Ascending aorta (tissue), 2 donors: ENCODE results near the gene KCNF1. TPM values are rescaled to one million over a fixed set of nuclear protein-coding genes. Genes with fewer than 3 reads are reported as not detected.

Experiments used
- DNase-seq, 2 donors: peaks; one replicate each; pipeline ENCODE4 v3.0.0-alpha.2; 2019; ENCODE audit warnings: low spot score in 2 of 2
- H3K27ac ChIP-seq, 2 donors: fragments of 200-600 bp; sonication (generic); one replicate each; pipeline ENCODE4 v1.5.1; 2016 to 2017; ENCODE audit warnings: mild to moderate bottlenecking in 1 of 2
- H3K27me3 ChIP-seq: fragments of 200-600 bp; sonication (generic); one replicate; pipeline ENCODE4 v1.5.1; 2017
- H3K36me3 ChIP-seq, 2 donors: fragments of 200-600 bp; sonication (generic); one replicate each; pipeline ENCODE4 v1.5.1; 2016
- H3K4me1 ChIP-seq, 2 donors: fragments of 200-600 bp; sonication (generic); one replicate each; pipeline ENCODE4 v1.5.1; 2016 to 2017; ENCODE audit warnings: mild to moderate bottlenecking in 1 of 2
- H3K4me3 ChIP-seq, 2 donors: fragments of 200-600 bp; sonication (generic); one replicate each; pipeline ENCODE4 v1.5.1; 2016 to 2017; ENCODE audit warnings: mild to moderate bottlenecking in 1 of 2
- H3K9me3 ChIP-seq, 2 donors: fragments of 200-600 bp; sonication (generic); one replicate each; pipeline ENCODE4 v1.5.1; 2016
- intact Hi-C: fragments of 100-400 bp; cut with DNase I; formaldehyde crosslinking; loops from one replicate; pipeline ENCODE4 v1.15.1; 2023
- total RNA-seq: library from RNA; depleted of rRNA; stranded (reverse); fragments of >200 nt; gene quantifications from one replicate; pipeline ENCODE4 v1.1.0, GENCODE V29; 2016
- TF ChIP-seq, protein P1 (sequence below), 3 experiments: fragments of 200-600 bp in 2 of 3; fragments of 450-650 bp in 1 of 3; sonication (generic) in 2 of 3; IDR thresholded peaks; one replicate each; pipeline ENCODE4 v1.5.1; 2016 to 2019; ENCODE audit warnings: antibody characterized with exemption in 3 of 3, mild to moderate bottlenecking in 1 of 3, moderate library complexity in 1 of 3

KCNF1 gene
- total RNA-seq, 1 donor from 2014 or later, result not detected

DNA sequence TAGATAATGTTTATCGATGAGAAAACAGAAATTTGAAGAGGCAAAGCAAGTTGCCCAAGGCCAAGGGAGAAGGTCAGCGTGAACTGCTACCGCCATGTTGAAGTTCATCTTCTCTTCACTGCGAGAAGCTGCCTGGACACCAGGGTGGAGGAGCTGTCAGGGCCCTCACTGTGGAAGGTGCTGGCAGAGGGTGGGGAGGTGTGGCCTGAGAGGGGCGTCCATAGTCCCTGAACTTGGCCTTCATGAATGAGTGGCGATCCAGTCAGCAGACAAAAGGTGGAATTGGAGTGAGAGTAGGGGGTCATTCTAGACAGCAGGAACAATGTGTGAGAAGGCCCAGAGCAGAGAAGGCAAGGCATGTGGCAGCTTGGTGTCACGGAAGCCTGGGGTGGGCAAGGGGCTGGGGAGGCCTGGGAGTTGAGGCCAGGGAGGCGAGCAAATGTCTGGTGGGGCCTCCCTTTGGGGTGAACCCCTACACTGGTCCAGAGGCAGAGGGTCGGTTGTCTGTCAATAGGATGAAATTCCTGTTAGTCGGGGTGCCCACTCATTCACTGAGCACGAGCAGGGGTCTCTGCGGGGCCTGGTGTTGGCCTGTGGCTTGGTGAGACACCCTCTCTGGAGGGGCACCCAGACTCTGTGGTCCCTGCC, 33.3 kb upstream of the KCNF1 start:
- TF ChIP-seq, protein P1, sequence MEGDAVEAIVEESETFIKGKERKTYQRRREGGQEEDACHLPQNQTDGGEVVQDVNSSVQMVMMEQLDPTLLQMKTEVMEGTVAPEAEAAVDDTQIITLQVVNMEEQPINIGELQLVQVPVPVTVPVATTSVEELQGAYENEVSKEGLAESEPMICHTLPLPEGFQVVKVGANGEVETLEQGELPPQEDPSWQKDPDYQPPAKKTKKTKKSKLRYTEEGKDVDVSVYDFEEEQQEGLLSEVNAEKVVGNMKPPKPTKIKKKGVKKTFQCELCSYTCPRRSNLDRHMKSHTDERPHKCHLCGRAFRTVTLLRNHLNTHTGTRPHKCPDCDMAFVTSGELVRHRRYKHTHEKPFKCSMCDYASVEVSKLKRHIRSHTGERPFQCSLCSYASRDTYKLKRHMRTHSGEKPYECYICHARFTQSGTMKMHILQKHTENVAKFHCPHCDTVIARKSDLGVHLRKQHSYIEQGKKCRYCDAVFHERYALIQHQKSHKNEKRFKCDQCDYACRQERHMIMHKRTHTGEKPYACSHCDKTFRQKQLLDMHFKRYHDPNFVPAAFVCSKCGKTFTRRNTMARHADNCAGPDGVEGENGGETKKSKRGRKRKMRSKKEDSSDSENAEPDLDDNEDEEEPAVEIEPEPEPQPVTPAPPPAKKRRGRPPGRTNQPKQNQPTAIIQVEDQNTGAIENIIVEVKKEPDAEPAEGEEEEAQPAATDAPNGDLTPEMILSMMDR (IDR thresholded peaks at IDR 0.05), result no peak
- intact Hi-C loops, result no loop called here

DNA sequence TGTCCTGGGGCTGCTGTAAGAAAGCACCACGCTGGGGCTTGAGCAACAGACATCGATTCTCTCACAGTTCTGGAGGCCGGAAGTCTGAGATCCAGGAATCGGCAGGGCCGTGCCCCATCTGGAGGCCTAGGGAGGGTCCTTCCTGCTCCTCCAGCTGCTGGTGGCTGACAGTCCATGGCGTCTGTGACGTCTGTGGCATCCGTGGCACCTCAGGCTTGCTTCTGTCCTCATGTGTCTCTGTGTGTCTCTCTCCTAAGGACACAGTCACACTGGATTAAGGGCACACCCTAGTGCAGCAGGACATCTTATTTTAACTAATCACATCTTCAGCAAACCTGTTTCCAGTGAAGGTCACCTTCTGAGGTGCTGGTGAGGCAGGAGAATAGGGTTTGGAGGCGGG, 32.6 kb upstream of the KCNF1 start:
- TF ChIP-seq, protein P1 (IDR thresholded peaks at IDR 0.05), result no peak
- Histone ChIP-seq H3K27ac (no peak overlapping the region), H3K4me3 (no peak overlapping the region), H3K36me3 (no peaks in the 10 kb centered on the region), H3K9me3 (no peaks in the 10 kb centered on the region), H3K27me3 (no peaks in the 10 kb centered on the region), H3K4me1 (no peaks in the 10 kb centered on the region)
- DNase-seq, result no peak
- intact Hi-C loops, result no loop called here

More for the DNA sequence above, 33.3 kb upstream of the KCNF1 start:
- no peak overlapping the region for H3K4me3 ChIP-seq
- H3K36me3 ChIP-seq, result no peaks in the 10 kb centered on the region
- no peak for DNase-seq
- H3K27me3 ChIP-seq, result no peaks in the 10 kb centered on the region
- H3K4me1 ChIP-seq, result no peaks in the 10 kb centered on the region
- H3K9me3 ChIP-seq, result no peaks in the 10 kb centered on the region
- H3K27ac ChIP-seq, result no peak overlapping the region

DNA sequence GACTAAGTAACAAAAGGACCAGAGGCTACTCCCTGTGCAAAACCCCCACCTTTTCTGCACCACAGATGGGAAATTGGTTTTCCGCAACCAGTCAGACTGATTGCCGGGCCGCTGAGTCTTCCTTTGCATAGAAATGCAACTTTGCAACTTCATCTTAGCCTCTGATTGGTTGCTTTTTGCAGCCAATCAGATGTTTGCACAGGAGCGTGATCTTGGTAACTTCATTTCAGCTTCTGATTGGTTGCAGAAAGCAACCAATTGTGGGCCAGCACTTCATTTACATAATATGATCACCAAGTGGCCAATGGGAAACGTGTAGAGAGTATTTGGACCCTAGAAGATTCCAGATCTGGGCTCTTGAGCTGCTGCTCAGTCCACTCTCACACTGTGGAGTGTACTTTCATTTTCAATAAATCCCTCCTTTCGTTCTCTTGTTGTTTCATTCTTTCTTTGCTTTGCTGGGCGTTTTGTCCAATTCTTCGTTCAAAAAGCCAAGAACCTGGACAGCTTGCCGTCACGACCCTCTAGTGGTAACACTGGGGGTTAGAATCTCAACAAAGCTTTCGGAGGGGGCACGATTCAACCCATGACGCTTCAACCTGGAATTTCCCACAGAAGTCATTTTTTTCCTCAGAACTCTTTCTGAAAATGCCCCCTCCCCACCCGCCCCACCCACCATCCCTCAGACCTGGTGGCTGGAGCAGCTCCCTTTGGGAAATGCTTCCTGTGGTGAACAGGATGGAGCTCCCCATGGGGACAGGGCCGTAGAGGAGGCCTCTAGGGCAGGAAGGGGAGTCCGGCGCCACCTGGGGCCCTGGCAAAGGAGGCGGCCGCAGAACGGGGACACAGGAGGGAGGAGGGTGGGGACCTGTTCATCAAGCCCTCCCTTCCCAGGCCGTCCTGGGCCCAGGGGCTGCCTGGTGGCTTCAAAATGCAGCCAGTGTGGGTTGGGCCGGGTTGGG, 31.8 kb upstream of the KCNF1 start:
- Histone ChIP-seq H3K4me3 (no peak overlapping the region), H3K36me3 (no peaks in the 10 kb centered on the region), H3K27ac (no peak overlapping the region), H3K27me3 (no peaks in the 10 kb centered on the region), H3K9me3 (no peaks in the 10 kb centered on the region), H3K4me1 (no peaks in the 10 kb centered on the region)
- TF ChIP-seq, protein P1 (IDR thresholded peaks at IDR 0.05), result no peak
- intact Hi-C loops, result no loop called here
- DNase-seq, result no peak

DNA sequence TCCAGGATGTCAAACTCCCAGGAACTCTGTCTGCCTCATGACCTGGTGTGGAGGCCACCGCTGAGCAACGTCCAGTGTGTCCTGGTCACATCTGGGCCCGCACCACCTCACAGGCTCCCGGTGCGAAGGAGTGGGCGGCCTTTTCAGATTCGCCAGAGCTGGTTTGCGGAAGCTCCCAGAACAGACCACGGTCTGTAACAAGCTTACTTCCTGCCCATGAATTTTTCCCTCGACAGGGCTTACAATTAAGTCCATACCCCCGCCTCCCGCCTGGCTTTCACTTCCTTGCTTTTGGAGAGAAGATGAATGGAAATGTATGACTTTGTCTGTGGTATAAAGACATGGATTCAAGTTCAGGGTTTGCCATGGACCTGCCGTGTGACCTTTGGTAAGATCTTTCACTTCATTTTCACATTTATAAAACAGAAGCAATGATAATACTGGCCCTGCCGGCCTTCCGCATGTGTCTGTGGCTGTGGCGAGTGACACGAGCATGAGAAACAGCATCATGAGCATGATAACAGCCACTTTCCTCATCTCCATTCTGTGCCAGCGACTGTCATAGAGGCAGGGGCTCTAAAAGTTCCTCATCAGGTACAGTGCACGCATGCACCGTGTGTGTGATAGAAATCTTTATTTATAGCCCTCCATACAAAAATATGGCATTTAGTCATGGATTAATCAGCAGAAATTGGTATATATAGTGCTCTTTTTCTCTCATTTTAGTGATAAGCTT, 31.0 kb upstream of the KCNF1 start:
- Histone ChIP-seq H3K4me1 (no peaks in the 10 kb centered on the region), H3K27ac (no peak overlapping the region), H3K9me3 (no peaks in the 10 kb centered on the region), H3K36me3 (no peaks in the 10 kb centered on the region), H3K27me3 (no peaks in the 10 kb centered on the region), H3K4me3 (no peak overlapping the region)
- intact Hi-C loops, result no loop called here
- TF ChIP-seq, protein P1 (IDR thresholded peaks at IDR 0.05), result no peak
- DNase-seq, result no peak

DNA sequence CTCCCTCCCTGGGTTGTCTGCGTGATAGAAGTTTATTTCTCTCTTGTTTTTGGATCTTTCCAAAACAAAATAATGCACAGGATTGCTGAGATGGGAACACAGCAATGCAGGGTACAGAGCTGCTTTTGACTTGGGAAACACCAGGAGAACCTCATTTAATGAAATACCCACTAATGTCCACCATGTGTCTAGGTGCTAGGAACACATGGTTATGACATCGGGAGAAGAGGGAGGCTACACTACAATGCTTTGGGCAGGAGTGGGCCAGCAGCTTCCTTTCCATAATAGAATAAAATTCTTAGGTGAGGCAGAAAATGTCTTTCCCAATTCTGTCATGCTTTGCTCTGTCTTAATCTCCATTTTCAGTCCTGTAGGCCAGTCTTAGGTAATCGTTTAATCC, 29.2 kb upstream of the KCNF1 start:
- DNase-seq, result no peak
- no peaks in the 10 kb centered on the region for H3K27me3 ChIP-seq
- no peak overlapping the region for H3K4me3 ChIP-seq
- H3K27ac ChIP-seq, result no peak overlapping the region
- TF ChIP-seq, protein P1 (IDR thresholded peaks at IDR 0.05), result no peak
- intact Hi-C loops, result no loop called here
- no peaks in the 10 kb centered on the region for H3K9me3 ChIP-seq
- no peaks in the 10 kb centered on the region for H3K4me1 ChIP-seq
- H3K36me3 ChIP-seq, result no peaks in the 10 kb centered on the region
